ENCODE results near the gene GLCE.

Gene GLCE

GRCh38 chr15:69275933-69276560 lies 115.6 kb downstream of the GLCE start:
- no peak overlapping the region for H3K4me2 ChIP-seq (ENCODE audit: low read length)

GRCh38 chr15:69277316-69277715 lies 116.9 kb downstream of the GLCE start:
- no peaks in the 10 kb centered on the region for H3F3A ChIP-seq (ENCODE audit: insufficient read depth, low read length)
- no peak overlapping the region for H2AFZ ChIP-seq (ENCODE audit: low read length)
- no peaks in the 10 kb centered on the region for H3K27me3 ChIP-seq (ENCODE audit: insufficient read depth, low read length)
- no peaks in the 10 kb centered on the region for H3K79me2 ChIP-seq (ENCODE audit: insufficient read depth, low read length)
- no peaks in the 10 kb centered on the region for H4K20me1 ChIP-seq (ENCODE audit: insufficient read depth, low read length)
- H3K27ac ChIP-seq (ENCODE audit: low read depth, low read length, poor library complexity, severe bottlenecking), result no peak overlapping the region
- no peak overlapping the region for H3K9ac ChIP-seq (ENCODE audit: low read length)
- no peak overlapping the region for H3K4me2 ChIP-seq (ENCODE audit: low read length)
- no peaks in the 10 kb centered on the region for H3K36me3 ChIP-seq (ENCODE audit: insufficient read depth, low read length)
- TF ChIP-seq CTCF (IDR thresholded peaks at IDR 0.05; ENCODE audit: low read length) (no peak), EZH2 (IDR thresholded peaks at IDR 0.05; ENCODE audit: borderline replicate concordance, low read length) (no peak)
- no peak overlapping the region for H3K4me3 ChIP-seq (ENCODE audit: low read depth, low read length, poor library complexity, severe bottlenecking)
- H3K9me2 ChIP-seq (ENCODE audit: low read depth, low read length), result no peaks in the 10 kb centered on the region
- H3K9me3 ChIP-seq (ENCODE audit: low read length), result no peaks in the 10 kb centered on the region
- no peaks in the 10 kb centered on the region for H3K4me1 ChIP-seq (ENCODE audit: insufficient read depth, low read length, severe bottlenecking)

More at GRCh38 chr15:69275933-69276560, 115.6 kb downstream of the GLCE start:
- H4K20me1 ChIP-seq (ENCODE audit: insufficient read depth, low read length), result no peaks in the 10 kb centered on the region
- H3K9me3 ChIP-seq (ENCODE audit: low read length), result no peaks in the 10 kb centered on the region
- no peak overlapping the region for H3K27ac ChIP-seq (ENCODE audit: low read depth, low read length, poor library complexity, severe bottlenecking)
- H3K9ac ChIP-seq (ENCODE audit: low read length), result no peak overlapping the region
- no peaks in the 10 kb centered on the region for H3K36me3 ChIP-seq (ENCODE audit: insufficient read depth, low read length)
- H2AFZ ChIP-seq (ENCODE audit: low read length), result no peak overlapping the region
- no peak overlapping the region for H3K4me3 ChIP-seq (ENCODE audit: low read depth, low read length, poor library complexity, severe bottlenecking)
- H3F3A ChIP-seq (ENCODE audit: insufficient read depth, low read length), result no peaks in the 10 kb centered on the region
- no peaks in the 10 kb centered on the region for H3K4me1 ChIP-seq (ENCODE audit: insufficient read depth, low read length, severe bottlenecking)
- TF ChIP-seq EZH2 (IDR thresholded peaks at IDR 0.05; ENCODE audit: borderline replicate concordance, low read length) (no peak), CTCF (IDR thresholded peaks at IDR 0.05; ENCODE audit: low read length) (no peak)
- H3K9me2 ChIP-seq (ENCODE audit: low read depth, low read length), result no peaks in the 10 kb centered on the region
- no peaks in the 10 kb centered on the region for H3K27me3 ChIP-seq (ENCODE audit: insufficient read depth, low read length)
- no peaks in the 10 kb centered on the region for H3K79me2 ChIP-seq (ENCODE audit: insufficient read depth, low read length)

GRCh38 chr15:69279636-69280035 lies 119.2 kb downstream of the GLCE start:
- TF ChIP-seq EZH2 (IDR thresholded peaks at IDR 0.05; ENCODE audit: borderline replicate concordance, low read length), result no peak
- TF ChIP-seq CTCF (IDR thresholded peaks at IDR 0.05; ENCODE audit: low read length), result no peak
- Histone ChIP-seq H3K27ac (ENCODE audit: low read depth, low read length, poor library complexity, severe bottlenecking) (no peak overlapping the region), H3F3A (ENCODE audit: insufficient read depth, low read length) (no peaks in the 10 kb centered on the region), H2AFZ (ENCODE audit: low read length) (no peak overlapping the region), H3K4me1 (ENCODE audit: insufficient read depth, low read length, severe bottlenecking) (no peaks in the 10 kb centered on the region), H3K36me3 (ENCODE audit: insufficient read depth, low read length) (no peaks in the 10 kb centered on the region), H3K9ac (ENCODE audit: low read length) (no peak overlapping the region), H3K9me3 (ENCODE audit: low read length) (no peaks in the 10 kb centered on the region), H3K4me2 (ENCODE audit: low read length) (no peak overlapping the region), H4K20me1 (ENCODE audit: insufficient read depth, low read length) (no peaks in the 10 kb centered on the region), H3K9me2 (ENCODE audit: low read depth, low read length) (no peaks in the 10 kb centered on the region), H3K79me2 (ENCODE audit: insufficient read depth, low read length) (no peaks in the 10 kb centered on the region), H3K27me3 (ENCODE audit: insufficient read depth, low read length) (no peaks in the 10 kb centered on the region), H3K4me3 (ENCODE audit: low read depth, low read length, poor library complexity, severe bottlenecking) (no peak overlapping the region)
